Stimulated activated CD4-positive, alpha-beta T cell treated with anti-CD3 and anti-CD28 coated beads, Interleukin-4, amount 100 ng/mL, for 48 hours (primary cell): ENCODE data around the gene CASKIN2.
A peak's percentile ranks its signal among the peaks of the same experiment; 100 is the strongest.

Experiments
- DNase-seq, 2 donors: peaks; one replicate each; pipeline ENCODE4 v3.0.0-alpha.2; 2020; ENCODE audit warnings: low read depth in 2 of 2

Gene CASKIN2, protein sequence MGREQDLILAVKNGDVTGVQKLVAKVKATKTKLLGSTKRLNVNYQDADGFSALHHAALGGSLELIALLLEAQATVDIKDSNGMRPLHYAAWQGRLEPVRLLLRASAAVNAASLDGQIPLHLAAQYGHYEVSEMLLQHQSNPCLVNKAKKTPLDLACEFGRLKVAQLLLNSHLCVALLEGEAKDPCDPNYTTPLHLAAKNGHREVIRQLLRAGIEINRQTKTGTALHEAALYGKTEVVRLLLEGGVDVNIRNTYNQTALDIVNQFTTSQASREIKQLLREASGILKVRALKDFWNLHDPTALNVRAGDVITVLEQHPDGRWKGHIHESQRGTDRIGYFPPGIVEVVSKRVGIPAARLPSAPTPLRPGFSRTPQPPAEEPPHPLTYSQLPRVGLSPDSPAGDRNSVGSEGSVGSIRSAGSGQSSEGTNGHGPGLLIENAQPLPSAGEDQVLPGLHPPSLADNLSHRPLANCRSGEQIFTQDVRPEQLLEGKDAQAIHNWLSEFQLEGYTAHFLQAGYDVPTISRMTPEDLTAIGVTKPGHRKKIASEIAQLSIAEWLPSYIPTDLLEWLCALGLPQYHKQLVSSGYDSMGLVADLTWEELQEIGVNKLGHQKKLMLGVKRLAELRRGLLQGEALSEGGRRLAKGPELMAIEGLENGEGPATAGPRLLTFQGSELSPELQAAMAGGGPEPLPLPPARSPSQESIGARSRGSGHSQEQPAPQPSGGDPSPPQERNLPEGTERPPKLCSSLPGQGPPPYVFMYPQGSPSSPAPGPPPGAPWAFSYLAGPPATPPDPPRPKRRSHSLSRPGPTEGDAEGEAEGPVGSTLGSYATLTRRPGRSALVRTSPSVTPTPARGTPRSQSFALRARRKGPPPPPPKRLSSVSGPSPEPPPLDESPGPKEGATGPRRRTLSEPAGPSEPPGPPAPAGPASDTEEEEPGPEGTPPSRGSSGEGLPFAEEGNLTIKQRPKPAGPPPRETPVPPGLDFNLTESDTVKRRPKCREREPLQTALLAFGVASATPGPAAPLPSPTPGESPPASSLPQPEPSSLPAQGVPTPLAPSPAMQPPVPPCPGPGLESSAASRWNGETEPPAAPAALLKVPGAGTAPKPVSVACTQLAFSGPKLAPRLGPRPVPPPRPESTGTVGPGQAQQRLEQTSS (N-terminal part only)

DNA sequence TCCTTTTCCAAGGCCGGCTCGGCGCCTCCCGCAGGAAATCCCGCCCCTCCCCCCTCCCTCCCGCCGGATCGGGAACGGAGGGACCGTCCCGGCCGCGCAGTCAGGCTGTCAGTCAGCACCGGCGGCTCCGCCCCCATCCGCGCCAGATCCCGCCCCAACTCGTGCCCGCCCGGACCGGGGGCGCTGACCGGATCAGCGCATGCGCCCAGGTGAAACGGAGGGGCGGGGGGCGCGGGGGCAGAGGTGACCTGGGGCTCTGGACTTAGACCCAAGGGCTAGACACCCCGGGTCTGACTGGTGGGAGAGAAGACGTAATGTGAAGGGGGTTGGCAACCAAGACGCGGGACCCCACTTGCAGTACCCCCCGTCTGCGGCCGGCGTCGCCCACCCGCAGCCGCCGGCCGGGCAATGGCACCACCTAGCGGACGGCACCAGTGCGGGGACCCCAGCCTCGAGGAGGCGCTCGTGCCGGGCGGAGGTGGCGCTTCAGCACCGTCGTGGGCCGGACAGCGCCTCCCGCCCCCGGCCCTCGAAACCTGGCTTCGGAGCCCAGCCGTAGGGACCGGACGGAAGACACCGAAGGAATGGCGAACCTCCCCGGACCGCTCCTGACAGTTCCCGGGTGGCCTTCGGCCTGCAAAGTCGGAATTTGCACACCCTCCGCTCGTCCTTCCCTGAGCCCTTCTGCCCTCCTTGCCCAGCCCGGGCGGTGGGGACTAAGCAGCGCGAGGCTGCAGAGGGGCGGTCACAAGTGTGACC is at the start of gene CASKIN2:
TSS of gene CASKIN2 (minus strand) at position 42 of the 759 bp plus-strand sequence. CDS start 1,733 bp downstream, outside the sequence.
- peak; percentile 83 to 85 for DNase-seq

GRCh38 chr17:75565066-75565465 is 49.7 kb upstream of the CASKIN2 start:
- no peak for DNase-seq

DNA sequence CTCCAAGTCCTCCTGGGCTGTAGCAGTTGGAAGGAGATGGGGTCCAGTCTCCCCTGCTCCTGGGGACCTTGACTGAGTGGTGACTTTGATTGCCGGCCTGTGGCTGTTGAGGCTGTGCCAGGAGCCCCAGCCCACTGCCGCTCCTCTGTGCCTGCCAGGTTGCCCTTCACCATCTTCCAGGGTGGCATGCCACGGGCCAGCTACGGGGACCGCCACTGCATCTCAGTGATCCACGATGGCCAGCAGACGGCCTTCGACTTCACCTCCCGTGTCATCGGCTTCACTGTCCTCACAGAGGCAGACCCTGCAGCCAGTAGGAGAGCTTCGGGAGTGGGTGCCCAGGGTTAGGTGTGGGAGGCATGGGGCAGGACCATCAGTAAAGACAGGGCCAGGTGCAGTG is 48.9 kb upstream of the CASKIN2 start:
- no peak for DNase-seq

DNA sequence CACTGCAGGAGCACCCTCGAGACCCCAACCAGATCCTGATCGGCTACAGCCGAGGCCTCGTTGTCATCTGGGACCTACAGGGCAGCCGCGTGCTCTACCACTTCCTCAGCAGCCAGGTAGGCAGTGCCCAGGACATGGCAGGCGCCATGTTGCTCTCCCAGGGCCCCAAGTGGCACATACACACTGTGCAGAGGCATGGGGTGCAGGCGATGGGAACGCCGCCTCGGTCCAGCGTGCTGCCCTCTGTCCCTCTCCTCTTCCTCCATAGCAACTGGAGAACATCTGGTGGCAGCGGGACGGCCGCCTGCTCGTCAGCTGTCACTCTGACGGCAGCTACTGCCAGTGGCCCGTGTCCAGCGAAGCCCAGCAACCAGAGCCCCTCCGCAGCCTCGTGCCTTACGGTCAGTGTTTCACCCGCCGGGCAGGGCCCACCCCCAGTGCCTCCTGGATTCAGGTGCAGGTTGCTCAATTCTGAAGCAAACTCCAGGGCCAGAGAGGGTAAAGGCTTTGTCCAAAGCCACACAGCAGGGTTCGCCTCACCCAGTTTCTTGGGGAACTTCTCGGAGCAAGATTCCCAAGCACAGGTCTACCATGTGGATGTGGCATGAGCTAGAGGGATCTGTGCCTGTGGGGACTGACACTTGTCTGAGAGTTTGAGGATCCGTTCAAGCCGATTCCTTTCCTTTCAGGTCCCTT is 47.9 kb upstream of the CASKIN2 start:
- no peak for DNase-seq

DNA sequence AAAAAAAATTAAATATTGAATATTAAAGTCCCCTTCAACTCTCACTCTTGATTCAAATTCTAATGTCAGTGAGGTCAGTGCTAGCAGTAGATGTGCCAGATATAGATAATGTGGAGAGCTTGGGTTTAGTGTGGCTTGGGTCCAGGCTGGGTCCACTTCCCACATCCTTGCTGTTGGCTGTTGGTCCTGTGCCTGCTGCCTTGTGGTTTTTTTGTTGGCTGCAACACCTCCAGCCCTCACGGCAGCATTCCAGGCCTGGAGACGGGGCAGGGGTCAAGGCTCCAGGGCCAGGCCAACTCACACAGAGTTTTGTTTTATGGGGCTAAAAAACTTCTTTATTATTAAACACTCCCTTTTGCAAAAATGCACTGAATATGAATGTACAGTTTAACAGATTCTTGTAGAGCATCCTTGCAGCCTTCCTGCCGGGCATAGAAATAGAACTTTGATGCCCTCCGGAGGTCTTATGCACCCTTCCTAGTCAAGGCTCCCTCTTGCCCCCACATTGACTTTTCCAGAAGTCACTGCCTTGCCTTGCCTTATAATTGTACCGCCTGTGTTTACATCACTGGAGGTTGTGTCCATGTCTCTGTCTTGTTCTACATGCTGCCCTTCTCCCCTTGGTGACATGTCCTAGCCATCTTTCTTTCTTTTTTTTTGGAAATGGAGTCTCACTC is 46.7 kb upstream of the CASKIN2 start:
- no peak for DNase-seq

DNA sequence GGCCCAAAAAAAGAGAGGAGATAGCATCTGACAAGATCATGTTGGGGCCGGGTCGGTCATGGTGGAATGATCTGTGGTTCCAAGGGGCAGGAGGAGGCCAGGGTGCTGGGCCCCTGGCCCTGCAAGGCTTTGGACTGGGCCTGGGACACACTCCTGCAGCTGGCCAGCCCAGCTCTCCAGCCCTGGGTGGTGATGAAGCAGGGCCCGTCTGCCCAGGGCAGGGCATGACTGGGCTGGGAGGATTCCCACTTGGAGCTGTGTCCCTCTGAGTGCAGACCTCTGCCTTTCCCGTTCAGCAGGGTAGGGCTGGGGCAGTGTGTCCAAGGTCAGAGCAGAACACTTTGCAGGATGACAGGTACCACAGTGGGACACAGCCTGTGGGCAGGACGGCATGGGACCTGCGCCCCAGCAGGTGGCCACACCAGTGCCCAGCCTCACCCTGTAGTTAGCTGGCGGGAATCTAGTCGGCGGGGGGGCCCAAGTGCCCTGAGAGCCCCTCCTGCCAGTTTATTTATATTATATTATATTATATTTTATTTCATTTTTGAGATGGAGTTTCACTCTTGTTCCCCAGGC is 44.7 kb upstream of the CASKIN2 start:
- DNase-seq, result no peak

DNA sequence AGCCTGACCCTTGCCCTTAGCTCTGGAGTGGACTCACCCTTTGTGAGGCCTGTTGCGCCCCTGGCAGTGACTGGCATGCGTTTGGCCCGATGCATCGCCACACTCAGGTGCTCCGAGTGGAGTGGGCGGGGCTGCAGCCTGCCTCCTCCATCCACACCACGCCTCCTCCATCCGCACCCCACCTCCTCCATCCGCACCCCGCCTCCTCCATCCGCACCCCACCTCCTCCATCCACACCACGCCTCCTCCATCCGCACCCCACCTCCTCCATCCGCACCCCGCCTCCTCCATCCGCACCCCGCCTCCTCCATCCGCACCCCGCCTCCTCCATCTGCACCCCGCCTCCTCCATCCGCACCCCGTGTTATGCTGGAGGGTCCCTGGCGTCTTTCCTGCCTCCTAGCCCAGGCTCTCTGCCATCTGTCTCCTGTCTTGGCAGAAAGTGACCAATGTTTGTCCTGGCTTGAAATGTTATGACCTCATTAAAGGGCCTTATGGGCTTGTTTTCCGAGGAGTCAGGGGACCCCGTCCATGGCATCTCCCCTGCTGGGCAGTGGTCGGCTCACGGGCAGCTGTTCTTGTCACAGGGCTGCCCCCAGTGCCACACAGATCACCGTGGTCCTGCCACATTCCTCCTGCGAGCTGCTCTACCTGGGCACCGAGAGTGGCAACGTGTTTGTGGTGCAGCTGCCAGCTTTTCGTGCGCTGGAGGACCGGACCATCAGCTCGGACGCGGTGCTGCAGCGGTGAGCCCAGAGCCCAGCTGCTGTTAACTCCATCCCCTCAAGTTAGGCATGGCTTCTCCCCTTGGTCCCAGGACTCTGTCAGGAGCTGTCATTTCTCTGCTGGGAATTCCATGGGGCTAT is 43.6 kb upstream of the CASKIN2 start:
- DNase-seq, result no peak

DNA sequence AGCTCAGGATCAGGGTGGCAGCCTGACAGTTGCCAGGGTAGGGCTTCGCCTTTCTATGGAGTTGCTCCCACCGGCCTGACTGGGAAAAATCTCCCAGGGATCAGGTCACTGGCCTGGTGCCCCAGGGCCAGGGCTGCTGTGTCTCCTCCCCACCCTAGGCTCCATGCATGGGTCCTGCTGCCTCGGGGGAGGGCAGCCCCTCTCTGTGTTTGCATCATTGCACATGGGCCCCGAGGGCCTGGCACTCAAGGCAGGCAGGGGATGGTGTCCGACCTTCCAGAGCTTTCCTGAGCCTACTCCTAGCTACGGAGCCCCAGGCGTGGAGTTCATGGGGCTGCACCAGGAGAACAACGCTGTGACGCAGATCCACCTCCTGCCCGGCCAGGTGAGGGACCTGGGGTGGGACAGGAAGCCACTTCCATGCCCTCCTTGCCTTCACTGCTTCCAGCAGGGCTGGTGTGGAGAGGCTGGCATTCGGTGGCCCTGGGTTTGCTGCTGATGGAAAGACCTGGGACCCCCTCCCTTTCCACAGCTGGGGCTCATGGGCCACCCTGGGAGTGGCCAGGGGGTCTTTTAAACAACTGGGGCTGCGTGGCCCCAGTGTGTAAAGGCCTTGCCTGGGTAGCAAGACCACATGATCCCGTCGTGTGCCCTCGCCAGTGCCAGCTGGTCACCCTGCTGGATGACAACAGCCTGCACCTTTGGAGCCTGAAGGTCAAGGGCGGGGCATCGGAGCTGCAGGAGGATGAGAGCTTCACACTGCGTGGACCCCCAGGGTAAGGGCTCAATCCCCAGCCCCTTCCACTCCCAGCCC is 42.7 kb upstream of the CASKIN2 start:
- no peak for DNase-seq

GRCh38 chr17:75557075-75557851 is 41.9 kb upstream of the CASKIN2 start:
- DNase-seq, result no peak

DNA sequence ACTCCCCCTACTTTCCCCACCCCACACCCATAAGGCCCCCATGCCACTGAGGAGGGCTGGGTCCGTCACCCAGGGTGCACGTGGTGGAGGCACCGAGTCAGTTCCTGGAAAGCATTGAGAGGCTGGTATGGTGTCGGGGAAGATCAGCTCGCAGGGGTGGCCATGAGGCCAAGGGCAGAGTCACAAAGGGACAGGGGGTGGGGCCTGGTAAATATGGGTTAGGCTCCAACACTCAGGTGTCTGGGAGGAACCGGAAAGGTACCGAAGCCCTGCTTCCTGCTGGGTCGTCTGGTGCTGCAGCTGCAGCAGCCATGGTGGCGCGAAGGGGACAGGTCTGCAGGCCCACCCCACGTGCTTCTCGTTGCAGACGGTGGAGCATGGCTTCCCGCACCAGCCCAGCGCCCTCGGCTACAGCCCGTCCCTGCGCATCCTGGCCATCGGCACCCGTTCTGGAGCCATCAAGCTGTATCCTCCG is 40.4 kb upstream of the CASKIN2 start:
- DNase-seq, result no peak

DNA sequence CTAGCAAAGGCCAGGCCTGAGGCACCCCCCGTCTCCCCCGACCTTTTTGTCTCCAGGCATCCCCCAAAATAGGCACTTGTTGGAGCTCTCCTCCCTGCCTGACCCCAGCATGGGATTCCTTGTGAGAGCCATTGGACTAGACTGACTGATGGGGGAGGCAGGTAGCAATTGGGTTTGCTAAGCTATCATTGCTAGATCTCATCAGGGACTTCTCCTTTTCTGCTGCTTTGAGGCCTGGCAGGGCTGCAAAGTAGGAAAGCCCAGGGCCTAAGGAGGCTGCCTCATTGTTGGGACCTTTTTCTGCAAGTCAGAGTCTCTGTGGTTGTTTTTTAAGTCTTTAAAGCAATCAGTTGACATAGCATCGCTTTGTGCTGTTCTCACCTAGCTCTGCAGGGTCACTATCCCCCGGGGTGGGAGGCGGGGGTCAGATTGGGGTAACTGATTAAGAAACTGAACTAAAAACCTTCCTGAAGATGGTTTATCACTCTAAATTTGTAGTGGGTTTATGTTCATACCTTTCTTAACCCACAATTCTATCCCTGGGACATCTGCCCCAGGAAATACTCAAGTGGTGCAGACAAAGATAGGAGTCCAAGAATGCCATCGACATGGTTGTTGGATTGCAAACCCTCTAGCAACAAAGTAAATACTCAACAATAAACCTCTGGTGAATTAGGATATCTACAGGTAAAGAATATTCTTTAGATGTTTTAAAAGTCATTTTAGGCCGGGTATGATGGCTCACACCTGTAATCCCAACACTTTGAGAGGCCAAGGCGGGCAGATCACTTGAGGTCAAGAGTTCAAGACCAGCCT is 38.2 kb upstream of the CASKIN2 start:
- DNase-seq, result no peak

- DNase-seq, result no peak
These were observed 37.3 kb upstream of the CASKIN2 start for GRCh38 chr17:75552425-75553294.

GRCh38 chr17:75551266-75551665 is 35.9 kb upstream of the CASKIN2 start:
- DNase-seq, result no peak

- DNase-seq, result no peak
These were observed 34.8 kb upstream of the CASKIN2 start for GRCh38 chr17:75550139-75550465.
